Measurements from ENCODE around the gene PARD3B. TPM values are rescaled to one million over a fixed set of nuclear protein-coding genes. Genes with fewer than 3 reads are reported as not detected.

Gene PARD3B
- total and polyA plus RNA-seq, 10 of the 15 experiments (the other 5 are each of a cell fraction or from before 2014, with no cell fraction given), result 0.01 to 0.54 (median 0.07) TPM; not detected in 7

- BruUV-seq (replicated peaks), result no TSS peak
- intact Hi-C loops (cut with micrococcal nuclease; ENCODE audit: unreplicated experiment) (no loop called here), in situ Hi-C loops (cut with MboI) (no loop called here)
- Histone ChIP-seq H3K4me2 (ENCODE audit: control insufficient read depth, insufficient read depth) (no peak overlapping the region), H3K9me3 (replicated peaks; ENCODE audit: control insufficient read depth, insufficient read depth, low read length) (no peaks in the 10 kb centered on the region), H3K4me1 (ENCODE audit: control insufficient read depth, insufficient read depth, low read length) (no peaks in the 10 kb centered on the region), H2AFZ (ENCODE audit: control insufficient read depth, low read depth, low read length) (no peak overlapping the region), H3K27ac (ENCODE audit: control insufficient read depth, insufficient read depth) (no peak overlapping the region), H3K36me3 (ENCODE audit: control insufficient read depth in 2 of 2, insufficient read depth in 2 of 2, low read length in 1 of 2) (no peaks in the 10 kb centered on the region), H3K9ac (ENCODE audit: control insufficient read depth, insufficient read depth, low read length) (no peak overlapping the region), H3K27me3 (replicated peaks in 1 of 2; ENCODE audit: control insufficient read depth in 2 of 2, insufficient read depth in 2 of 2, low read length in 1 of 2) (no peaks in the 10 kb centered on the region), H3K4me3 (no peak overlapping the region), H3K79me2 (ENCODE audit: control insufficient read depth, insufficient read depth, low read length) (no peaks in the 10 kb centered on the region), H4K20me1 (ENCODE audit: control insufficient read depth, insufficient read depth) (no peaks in the 10 kb centered on the region)
- ChIA-PET RAD21 (ENCODE audit: unreplicated experiment) (no interaction called here), CTCF (no interaction called here), POLR2A (no interaction called here), SMC1A (ENCODE audit: uncharacterized antibody, unreplicated experiment) (no interaction called here)
- ATAC-seq (no peak), DNase-seq (ENCODE audit: low read depth, low spot score) (no peak), FAIRE-seq (no peak)
- 65% methylated on average over 3 of the region's 4 CpGs for WGBS (ENCODE audit: insufficient coverage, insufficient replicate concordance, low lambda C conversion rate, missing lambda C conversion rate)
- no peak for TF ChIP-seq STAT3 (IDR thresholded peaks at IDR 0.05; ENCODE audit: low read depth, low read length)
- no peak for TF ChIP-seq ZNF384 (IDR thresholded peaks at IDR 0.05; ENCODE audit: borderline replicate concordance, low read depth, low read length)
- TF ChIP-seq NFYA (IDR thresholded peaks at IDR 0.05; ENCODE audit: borderline replicate concordance, low read depth, low read length), result no peak
- no peak for TF ChIP-seq BCL11A (IDR thresholded peaks at IDR 0.05; ENCODE audit: low read depth, low read length)
- TF ChIP-seq PBX3 (IDR thresholded peaks at IDR 0.05; ENCODE audit: insufficient replicate concordance, low read depth, low read length), result no peak
- TF ChIP-seq STAT1 (conservative IDR thresholded peaks at IDR 0.05), result no peak
- TF ChIP-seq ZBTB40 (IDR thresholded peaks at IDR 0.05; ENCODE audit: borderline replicate concordance), result no peak
- TF ChIP-seq MTA2 (IDR thresholded peaks at IDR 0.05; ENCODE audit: low read depth), result no peak
- TF ChIP-seq, protein P1, sequence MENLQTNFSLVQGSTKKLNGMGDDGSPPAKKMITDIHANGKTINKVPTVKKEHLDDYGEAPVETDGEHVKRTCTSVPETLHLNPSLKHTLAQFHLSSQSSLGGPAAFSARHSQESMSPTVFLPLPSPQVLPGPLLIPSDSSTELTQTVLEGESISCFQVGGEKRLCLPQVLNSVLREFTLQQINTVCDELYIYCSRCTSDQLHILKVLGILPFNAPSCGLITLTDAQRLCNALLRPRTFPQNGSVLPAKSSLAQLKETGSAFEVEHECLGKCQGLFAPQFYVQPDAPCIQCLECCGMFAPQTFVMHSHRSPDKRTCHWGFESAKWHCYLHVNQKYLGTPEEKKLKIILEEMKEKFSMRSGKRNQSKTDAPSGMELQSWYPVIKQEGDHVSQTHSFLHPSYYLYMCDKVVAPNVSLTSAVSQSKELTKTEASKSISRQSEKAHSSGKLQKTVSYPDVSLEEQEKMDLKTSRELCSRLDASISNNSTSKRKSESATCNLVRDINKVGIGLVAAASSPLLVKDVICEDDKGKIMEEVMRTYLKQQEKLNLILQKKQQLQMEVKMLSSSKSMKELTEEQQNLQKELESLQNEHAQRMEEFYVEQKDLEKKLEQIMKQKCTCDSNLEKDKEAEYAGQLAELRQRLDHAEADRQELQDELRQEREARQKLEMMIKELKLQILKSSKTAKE (IDR thresholded peaks at IDR 0.05; ENCODE audit: low read depth, poor library complexity, severe bottlenecking), result no peak
- TF ChIP-seq JUNB (IDR thresholded peaks at IDR 0.05), result no peak
- TF ChIP-seq RAD51 (IDR thresholded peaks at IDR 0.05), result no peak
- no peak for TF ChIP-seq CEBPZ (IDR thresholded peaks at IDR 0.05; ENCODE audit: low read depth, low read length)
- no peak for TF ChIP-seq SIX5 (IDR thresholded peaks at IDR 0.05; ENCODE audit: low read depth, low read length, severe bottlenecking)
These were observed 353.8 kb downstream of the PARD3B start for GRCh38 chr2:204898928-204899640.
